Thoracic aorta (tissue), 2 donors: Measurements from ENCODE around the gene FIBCD1. TPM values are rescaled to one million over a fixed set of nuclear protein-coding genes. Genes with fewer than 3 reads are reported as not detected.

Source experiments
- ATAC-seq: fragments of 150-250 bp; one replicate; pipeline ENCODE4 v1.8.0; 2017; ENCODE audit warnings: low read depth; ENCODE audit not compliant: insufficient number of reproducible peaks, low FRiP score
- DNase-seq: peaks from one replicate; pipeline ENCODE4 v3.0.0-alpha.2; 2020; ENCODE audit warnings: low spot score
- H3K27ac ChIP-seq, 2 donors: fragments of 200-600 bp; sonication (generic); 1 replicate in 1 of 2; 2 replicates in 1 of 2; pipeline ENCODE4 v1.5.1; 2016; ENCODE audit warnings: mild to moderate bottlenecking in 2 of 2, moderate library complexity in 2 of 2
- H3K27me3 ChIP-seq: fragments of 200-600 bp; sonication (generic); replicated peaks from 2 replicates; pipeline ENCODE4 v1.6.0; 2016; ENCODE audit warnings: mild to moderate bottlenecking; ENCODE audit not compliant: insufficient read depth
- H3K36me3 ChIP-seq: fragments of 200-600 bp; sonication (generic); one replicate; pipeline ENCODE4 v1.5.1; 2016
- H3K4me1 ChIP-seq, 2 donors: fragments of 200-600 bp; sonication (generic); 1 replicate in 1 of 2; 2 replicates in 1 of 2; pipeline versions ENCODE4 v1.5.1 to v1.6.0; 2016; ENCODE audit warnings: low read depth in 2 of 2, mild to moderate bottlenecking in 1 of 2; ENCODE audit not compliant: control insufficient read depth in 1 of 2
- H3K4me3 ChIP-seq: fragments of 200-600 bp; sonication (generic); 2 replicates; pipeline ENCODE4 v1.5.1; 2016; ENCODE audit warnings: mild to moderate bottlenecking
- H3K9me3 ChIP-seq: fragments of 200-600 bp; sonication (generic); 2 replicates; pipeline ENCODE4 v1.5.1; 2016
- CTCF ChIP-seq: fragments of 200-600 bp; sonication (generic); IDR thresholded peaks from one replicate; pipeline ENCODE4 v1.5.1; 2019; ENCODE audit warnings: antibody characterized with exemption
- total RNA-seq, 2 donors: library from RNA; depleted of rRNA; stranded (reverse); fragments of >200 nt; gene quantifications; one replicate each; pipeline versions ENCODE4 v1.1.0 to v1.2.3, GENCODE V29; 2016

The FIBCD1 gene
- total RNA-seq, 2 donors from 2014 or later: not detected

DNA sequence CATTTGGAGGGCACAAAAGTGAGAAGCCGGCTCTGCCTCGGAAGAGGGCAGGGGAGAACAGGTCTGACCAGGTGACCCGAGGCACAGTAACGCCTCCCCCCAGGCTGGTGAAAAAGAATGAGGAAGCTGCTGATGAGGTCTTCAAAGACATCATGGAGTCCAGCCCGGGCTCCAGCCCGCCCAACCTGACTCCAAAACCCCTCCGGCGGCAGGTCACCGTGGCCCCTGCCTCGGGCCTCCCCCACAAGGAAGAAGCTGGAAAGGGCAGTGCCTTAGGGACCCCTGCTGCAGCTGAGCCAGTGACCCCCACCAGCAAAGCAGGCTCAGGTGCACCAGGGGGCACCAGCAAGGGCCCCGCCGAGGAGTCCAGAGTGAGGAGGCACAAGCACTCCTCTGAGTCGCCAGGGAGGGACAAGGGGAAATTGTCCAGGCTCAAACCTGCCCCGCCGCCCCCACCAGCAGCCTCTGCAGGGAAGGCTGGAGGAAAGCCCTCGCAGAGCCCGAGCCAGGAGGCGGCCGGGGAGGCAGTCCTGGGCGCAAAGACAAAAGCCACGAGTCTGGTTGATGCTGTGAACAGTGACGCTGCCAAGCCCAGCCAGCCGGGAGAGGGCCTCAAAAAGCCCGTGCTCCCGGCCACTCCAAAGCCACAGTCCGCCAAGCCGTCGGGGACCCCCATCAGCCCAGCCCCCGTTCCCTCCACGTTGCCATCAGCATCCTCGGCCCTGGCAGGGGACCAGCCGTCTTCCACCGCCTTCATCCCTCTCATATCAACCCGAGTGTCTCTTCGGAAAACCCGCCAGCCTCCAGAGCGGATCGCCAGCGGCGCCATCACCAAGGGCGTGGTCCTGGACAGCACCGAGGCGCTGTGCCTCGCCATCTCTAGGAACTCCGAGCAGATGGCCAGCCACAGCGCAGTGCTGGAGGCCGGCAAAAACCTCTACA is 54.2 kb downstream of the FIBCD1 start:
- H3K36me3 ChIP-seq: peaks cover 75% of the 10 kb centered on the region
- DNase-seq: no peak
- peaks cover 0 to 34% of the 10 kb centered on the region in 2 donors for H3K4me1 ChIP-seq
- H3K4me3 ChIP-seq: no peak overlapping the region
- ATAC-seq: no peak
- no peaks in the 10 kb centered on the region for H3K9me3 ChIP-seq
- H3K27ac ChIP-seq: no peak overlapping the region
- no peak for TF ChIP-seq CTCF
- H3K27me3 ChIP-seq: no peaks in the 10 kb centered on the region

- ATAC-seq (no peak), DNase-seq (no peak)
- TF ChIP-seq CTCF: no peak
- Histone ChIP-seq H3K27me3 (no peaks in the 10 kb centered on the region), H3K27ac (no peak overlapping the region), H3K4me3 (no peak overlapping the region), H3K36me3 (peaks cover 81% of the 10 kb centered on the region), H3K9me3 (no peaks in the 10 kb centered on the region), H3K4me1 (peaks cover 0 to 34% of the 10 kb centered on the region in 2 donors)
These were observed 54.9 kb downstream of the FIBCD1 start for GRCh38 chr9:130884111-130884531.

GRCh38 chr9:130883479-130883878 is 55.6 kb downstream of the FIBCD1 start:
- peaks cover 0 to 34% of the 10 kb centered on the region in 2 donors for H3K4me1 ChIP-seq
- no peak overlapping the region for H3K27ac ChIP-seq
- H3K4me3 ChIP-seq: no peak overlapping the region
- H3K27me3 ChIP-seq: no peaks in the 10 kb centered on the region
- TF ChIP-seq CTCF: no peak
- peaks cover 85% of the 10 kb centered on the region for H3K36me3 ChIP-seq
- no peak for DNase-seq
- no peak for ATAC-seq
- no peaks in the 10 kb centered on the region for H3K9me3 ChIP-seq

DNA sequence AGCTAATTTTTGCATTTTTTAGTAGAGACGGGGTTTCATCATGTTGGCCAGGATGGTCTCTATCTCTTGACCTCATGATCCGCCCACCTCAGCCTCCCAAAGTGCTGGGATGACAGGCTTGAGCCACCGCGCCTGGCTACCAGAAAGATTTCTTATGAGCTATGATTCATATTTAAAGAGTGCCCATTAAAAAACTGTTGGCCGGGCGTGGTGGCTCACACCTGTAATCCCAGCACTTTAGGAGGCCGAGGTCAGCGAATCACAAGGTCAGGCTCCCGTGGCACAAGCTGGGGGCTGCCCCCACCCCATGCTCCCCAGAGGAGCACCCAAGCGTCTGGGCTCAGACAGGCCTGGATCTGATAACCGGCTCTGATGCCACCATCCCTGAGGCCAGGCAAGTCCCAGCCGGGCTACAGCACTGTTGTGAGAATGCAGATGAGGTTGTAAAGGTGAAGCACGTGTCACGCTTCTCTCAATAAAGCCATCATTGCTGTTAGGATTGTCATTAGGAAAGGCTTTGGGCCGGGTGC is 56.3 kb downstream of the FIBCD1 start:
- peaks cover 90% of the 10 kb centered on the region for H3K36me3 ChIP-seq
- no peak overlapping the region for H3K27ac ChIP-seq
- ATAC-seq (no peak), DNase-seq (no peak)
- peaks cover 0 to 31% of the 10 kb centered on the region in 2 donors for H3K4me1 ChIP-seq
- H3K4me3 ChIP-seq: no peak overlapping the region
- TF ChIP-seq CTCF: no peak
- H3K9me3 ChIP-seq: no peaks in the 10 kb centered on the region
- H3K27me3 ChIP-seq: no peaks in the 10 kb centered on the region

DNA sequence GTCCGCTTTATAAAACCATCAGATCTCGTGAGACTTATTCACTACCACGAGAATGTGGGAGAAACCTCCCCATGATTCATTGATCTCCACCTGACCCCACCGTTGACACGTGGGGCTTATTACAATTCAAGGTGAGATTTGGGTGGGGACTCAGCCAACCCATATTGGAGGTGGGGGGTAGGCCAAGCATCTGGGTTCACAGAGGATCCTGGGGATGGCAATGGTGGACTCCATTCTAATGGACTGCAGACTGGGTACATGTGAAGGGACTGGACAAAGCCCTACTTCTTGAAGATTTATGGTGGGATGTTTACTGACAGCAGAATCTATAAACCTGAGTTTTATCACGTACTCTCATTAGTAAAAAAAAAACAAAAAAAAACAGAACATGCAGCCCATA is 57.5 kb downstream of the FIBCD1 start:
- no peak overlapping the region for H3K4me3 ChIP-seq
- DNase-seq: no peak
- TF ChIP-seq CTCF: no peak
- H3K27ac ChIP-seq: no peak overlapping the region
- no peaks in the 10 kb centered on the region for H3K27me3 ChIP-seq
- peaks cover 82% of the 10 kb centered on the region for H3K36me3 ChIP-seq
- no peak for ATAC-seq
- H3K4me1 ChIP-seq: peaks cover 0 to 18% of the 10 kb centered on the region in 2 donors
- H3K9me3 ChIP-seq: no peaks in the 10 kb centered on the region
